ENCODE data around the gene NFKBIL1.

DNA sequence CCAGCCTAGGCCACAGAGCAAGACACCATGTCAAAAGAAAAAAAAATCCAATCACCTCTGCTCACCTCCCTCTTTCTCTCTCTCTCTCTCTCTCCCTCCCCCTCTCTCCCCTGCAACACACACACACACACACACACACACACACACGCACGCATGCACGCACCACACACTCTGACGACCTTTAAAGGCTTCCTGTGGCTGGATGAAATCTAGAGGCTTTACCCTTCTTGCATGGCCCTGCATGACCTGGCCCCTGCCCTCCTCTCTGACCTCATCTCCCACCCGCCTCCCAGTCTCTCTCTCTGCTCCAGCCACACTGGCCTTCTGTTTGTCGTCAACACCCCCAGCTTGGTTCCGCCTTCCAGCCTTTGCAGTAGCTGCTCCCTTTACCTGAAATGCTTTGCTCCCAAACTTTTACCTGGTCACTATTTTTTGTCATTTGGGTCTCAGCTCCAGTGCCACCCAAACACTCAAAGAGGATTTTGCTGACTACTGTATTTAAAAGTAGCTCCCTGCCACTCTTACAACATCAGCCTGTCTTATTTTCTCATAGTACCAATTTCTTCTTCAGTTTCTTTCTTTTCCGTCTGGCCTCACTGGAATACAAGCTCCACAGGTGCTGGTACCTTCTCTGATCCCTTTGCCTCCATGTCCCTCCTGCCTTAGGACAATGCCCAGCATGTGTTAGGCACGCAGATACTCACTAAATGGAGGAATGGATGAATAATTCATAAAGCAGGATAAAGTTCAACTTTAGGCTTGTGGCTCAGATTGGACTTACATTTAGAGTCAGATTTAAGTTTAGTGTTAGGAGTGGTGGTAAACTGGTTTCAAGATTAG lies 20.3 kb downstream of the NFKBIL1 start:
- no peak for TF ChIP-seq POLR2A (IDR thresholded peaks at IDR 0.05)
- TF ChIP-seq, protein P1, sequence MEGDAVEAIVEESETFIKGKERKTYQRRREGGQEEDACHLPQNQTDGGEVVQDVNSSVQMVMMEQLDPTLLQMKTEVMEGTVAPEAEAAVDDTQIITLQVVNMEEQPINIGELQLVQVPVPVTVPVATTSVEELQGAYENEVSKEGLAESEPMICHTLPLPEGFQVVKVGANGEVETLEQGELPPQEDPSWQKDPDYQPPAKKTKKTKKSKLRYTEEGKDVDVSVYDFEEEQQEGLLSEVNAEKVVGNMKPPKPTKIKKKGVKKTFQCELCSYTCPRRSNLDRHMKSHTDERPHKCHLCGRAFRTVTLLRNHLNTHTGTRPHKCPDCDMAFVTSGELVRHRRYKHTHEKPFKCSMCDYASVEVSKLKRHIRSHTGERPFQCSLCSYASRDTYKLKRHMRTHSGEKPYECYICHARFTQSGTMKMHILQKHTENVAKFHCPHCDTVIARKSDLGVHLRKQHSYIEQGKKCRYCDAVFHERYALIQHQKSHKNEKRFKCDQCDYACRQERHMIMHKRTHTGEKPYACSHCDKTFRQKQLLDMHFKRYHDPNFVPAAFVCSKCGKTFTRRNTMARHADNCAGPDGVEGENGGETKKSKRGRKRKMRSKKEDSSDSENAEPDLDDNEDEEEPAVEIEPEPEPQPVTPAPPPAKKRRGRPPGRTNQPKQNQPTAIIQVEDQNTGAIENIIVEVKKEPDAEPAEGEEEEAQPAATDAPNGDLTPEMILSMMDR (IDR thresholded peaks at IDR 0.05): no peak

Measured in thyroid gland (tissue), 4 donors.